ENCODE data around the gene NDUFV2.

Gene NDUFV2

DNA sequence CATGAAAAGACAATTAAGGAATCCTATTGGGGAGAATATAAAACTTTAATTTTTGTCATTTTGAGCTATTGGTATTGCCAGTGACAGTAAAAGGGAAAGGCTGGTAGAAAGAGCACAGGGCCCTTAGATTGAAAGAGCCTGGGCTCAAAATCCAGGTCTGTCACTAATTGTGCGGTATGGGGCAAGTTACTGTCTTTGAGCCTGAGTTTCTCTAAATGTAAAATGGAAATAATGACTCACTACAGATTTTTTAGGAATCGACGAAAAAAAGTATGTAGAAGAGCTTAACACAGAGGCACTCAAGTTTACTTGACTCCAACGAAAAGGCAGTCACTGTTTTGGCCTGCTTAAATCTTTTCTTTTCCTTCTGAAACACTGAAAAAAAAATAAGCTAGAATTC lies 7.0 kb downstream of the NDUFV2 start:
- no peaks in the 10 kb centered on the region for H3K27me3 ChIP-seq (ENCODE audit: control insufficient read depth in 2 of 2, insufficient read depth in 2 of 2, low read length in 2 of 2)
- peak overlapping the region in 1 of 2 donors; percentile 19 for H3K27ac ChIP-seq (ENCODE audit: low read depth in 2 of 2, low read length in 2 of 2)
- H3K4me1 ChIP-seq (ENCODE audit: control insufficient read depth in 2 of 2, insufficient read depth in 2 of 2, low read length in 2 of 2) = peaks cover 51 to 52% of the 10 kb centered on the region in 2 donors
- no peak overlapping the region for H3K9ac ChIP-seq (ENCODE audit: low read depth in 1 of 2, low read length in 2 of 2)
- peak overlapping the region in 1 of 2 donors; percentile 8 for H3K4me3 ChIP-seq (ENCODE audit: low read length in 2 of 2)
- H3K9me3 ChIP-seq (ENCODE audit: control insufficient read depth in 2 of 2, low read length in 2 of 2) = no peaks in the 10 kb centered on the region
- no peaks in the 10 kb centered on the region for H3K36me3 ChIP-seq (ENCODE audit: control insufficient read depth in 2 of 2, insufficient read depth in 2 of 2, low read length in 2 of 2)

DNA sequence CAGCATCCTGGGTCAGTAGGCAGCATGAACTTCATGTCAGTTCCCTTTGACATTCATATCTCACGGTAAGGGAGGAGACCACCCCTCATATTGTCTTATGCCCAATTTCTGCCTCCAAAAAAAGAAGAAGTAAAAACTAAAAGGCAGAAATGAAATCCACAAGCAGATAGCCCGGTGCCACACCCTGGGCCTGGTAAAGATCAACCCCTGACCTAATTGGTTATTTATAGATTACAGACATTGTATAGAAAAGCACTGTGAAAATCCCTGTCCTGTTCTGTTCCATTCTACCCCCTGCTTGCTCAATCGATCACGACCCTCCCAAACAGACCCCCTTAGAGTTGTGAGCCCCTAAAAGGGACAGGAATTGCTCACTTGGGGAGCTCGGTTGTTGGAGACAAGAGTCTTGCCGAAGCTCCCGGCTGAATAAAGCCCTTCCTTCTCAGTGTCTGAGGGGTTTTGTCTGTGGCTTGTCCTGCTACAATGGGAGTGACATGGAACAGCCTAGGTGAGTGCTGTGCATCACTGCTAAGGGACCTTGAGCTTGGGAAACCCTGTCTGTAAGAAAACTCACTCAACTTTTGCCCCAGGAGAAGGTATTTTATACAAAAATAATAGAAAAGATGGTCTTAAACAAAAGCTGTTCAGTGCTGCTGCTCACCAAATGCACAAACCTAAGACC lies 11.1 kb downstream of the NDUFV2 start:
- no peaks in the 10 kb centered on the region for H3K27me3 ChIP-seq (ENCODE audit: control insufficient read depth in 2 of 2, insufficient read depth in 2 of 2, low read length in 2 of 2)
- H3K9me3 ChIP-seq (ENCODE audit: control insufficient read depth in 2 of 2, low read length in 2 of 2) = no peaks in the 10 kb centered on the region
- H3K4me3 ChIP-seq (ENCODE audit: low read length in 2 of 2) = no peak overlapping the region
- no peaks in the 10 kb centered on the region for H3K36me3 ChIP-seq (ENCODE audit: control insufficient read depth in 2 of 2, insufficient read depth in 2 of 2, low read length in 2 of 2)
- peaks cover 25 to 38% of the 10 kb centered on the region in 2 donors for H3K4me1 ChIP-seq (ENCODE audit: control insufficient read depth in 2 of 2, insufficient read depth in 2 of 2, low read length in 2 of 2)
- H3K9ac ChIP-seq (ENCODE audit: low read depth in 1 of 2, low read length in 2 of 2) = peak overlapping the region in 1 of 2 donors; percentile 9
- H3K27ac ChIP-seq (ENCODE audit: low read depth in 2 of 2, low read length in 2 of 2) = peak overlapping the region in 1 of 2 donors; percentile 35

DNA sequence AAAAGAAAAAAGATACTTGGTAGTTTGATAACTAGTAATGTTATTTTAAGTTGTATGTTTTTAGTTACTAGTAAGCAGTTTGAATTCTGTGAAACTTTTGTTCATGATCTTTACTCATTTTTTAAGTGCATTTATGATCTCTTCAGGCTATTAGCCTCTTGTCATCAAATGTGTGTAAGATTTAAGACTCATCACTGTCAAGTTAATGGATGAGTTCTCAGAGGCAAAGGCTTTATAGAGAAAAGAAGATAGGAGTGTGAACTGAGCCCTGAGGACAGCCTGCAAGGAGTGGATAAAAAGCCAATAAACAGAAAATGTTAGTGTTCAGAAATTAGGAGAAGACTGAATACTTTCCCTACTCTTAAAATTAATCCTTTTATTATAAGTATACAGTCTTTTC lies 13.5 kb downstream of the NDUFV2 start:
- Histone ChIP-seq H3K4me1 (ENCODE audit: control insufficient read depth in 2 of 2, insufficient read depth in 2 of 2, low read length in 2 of 2) (peaks cover 8 to 28% of the 10 kb centered on the region in 2 donors), H3K36me3 (ENCODE audit: control insufficient read depth in 2 of 2, insufficient read depth in 2 of 2, low read length in 2 of 2) (peaks cover 3 to 10% of the 10 kb centered on the region in 2 donors), H3K4me3 (ENCODE audit: low read length in 2 of 2) (no peak overlapping the region), H3K9ac (ENCODE audit: low read depth in 1 of 2, low read length in 2 of 2) (no peak overlapping the region), H3K27me3 (ENCODE audit: control insufficient read depth in 2 of 2, insufficient read depth in 2 of 2, low read length in 2 of 2) (no peaks in the 10 kb centered on the region), H3K27ac (ENCODE audit: low read depth in 2 of 2, low read length in 2 of 2) (peak overlapping the region in 1 of 2 donors; percentile 1), H3K9me3 (ENCODE audit: control insufficient read depth in 2 of 2, low read length in 2 of 2) (no peaks in the 10 kb centered on the region)

DNA sequence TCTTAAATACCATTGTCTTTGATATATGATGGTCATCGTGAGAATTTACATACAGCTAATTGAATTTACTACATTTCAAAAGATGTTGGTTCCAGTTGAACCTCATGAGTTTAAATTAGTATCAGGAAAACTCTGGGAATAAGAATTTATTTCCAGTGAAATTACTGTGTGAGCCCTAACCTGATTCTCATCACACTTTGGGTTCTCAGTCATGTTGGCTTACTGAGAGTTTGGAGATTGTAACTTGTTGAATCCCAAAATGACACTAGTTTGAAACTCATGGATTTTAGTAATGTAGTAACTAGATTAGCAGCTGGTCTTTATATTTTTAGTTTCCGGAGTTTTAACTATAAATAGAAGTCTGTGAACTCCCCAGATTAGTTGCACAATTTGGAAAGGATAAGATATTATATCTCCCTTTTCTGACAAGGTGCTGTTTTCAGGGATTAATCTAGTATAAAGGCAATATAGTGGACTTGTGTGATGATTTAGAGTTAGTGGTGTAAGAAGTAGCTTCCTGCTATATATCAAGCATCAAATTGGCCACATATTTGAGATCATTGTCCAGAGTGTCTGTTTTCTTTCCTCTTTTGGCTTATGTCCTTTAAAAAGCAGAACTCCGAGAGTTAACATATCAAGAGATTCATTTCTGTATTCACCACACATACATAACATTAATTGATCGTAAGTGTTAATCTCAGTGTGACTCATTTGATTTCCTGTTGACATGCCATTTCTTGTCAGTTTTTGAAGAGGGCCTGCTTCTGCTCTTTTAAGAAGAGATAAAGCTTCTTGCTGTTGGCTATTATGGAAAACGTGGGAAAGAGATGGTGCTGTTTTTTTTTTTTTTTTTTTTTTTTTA lies 15.7 kb downstream of the NDUFV2 start:
- H3K27ac ChIP-seq (ENCODE audit: low read depth in 2 of 2, low read length in 2 of 2) = peak overlapping the region; percentile 69 to 81

DNA sequence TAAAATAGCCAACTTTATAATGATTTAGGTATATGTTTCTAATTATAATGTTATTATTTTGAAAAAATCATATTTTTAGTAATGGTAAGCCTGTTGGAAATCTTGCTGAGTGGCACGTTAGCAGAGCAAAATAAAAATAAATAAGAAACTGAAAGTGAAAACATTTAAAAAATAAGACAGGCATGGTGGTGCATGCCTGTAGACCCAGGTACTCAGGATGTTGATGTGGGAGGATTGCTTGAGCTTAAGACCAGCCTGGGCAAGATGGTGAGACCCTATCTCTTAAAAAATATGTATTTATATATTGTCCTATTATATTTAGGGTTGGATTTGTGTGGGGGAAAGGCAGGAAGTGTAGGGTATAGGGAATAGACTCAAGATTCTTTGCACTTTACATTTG lies 18.3 kb downstream of the NDUFV2 start:
- H3K27ac ChIP-seq (ENCODE audit: low read depth in 2 of 2, low read length in 2 of 2) = no peak overlapping the region
- H3K4me1 ChIP-seq (ENCODE audit: control insufficient read depth in 2 of 2, insufficient read depth in 2 of 2, low read length in 2 of 2) = peaks cover 4 to 17% of the 10 kb centered on the region in 2 donors
- no peaks in the 10 kb centered on the region for H3K9me3 ChIP-seq (ENCODE audit: control insufficient read depth in 2 of 2, low read length in 2 of 2)
- H3K9ac ChIP-seq (ENCODE audit: low read depth in 1 of 2, low read length in 2 of 2) = no peak overlapping the region
- H3K27me3 ChIP-seq (ENCODE audit: control insufficient read depth in 2 of 2, insufficient read depth in 2 of 2, low read length in 2 of 2) = no peaks in the 10 kb centered on the region
- no peak overlapping the region for H3K4me3 ChIP-seq (ENCODE audit: low read length in 2 of 2)
- peaks cover 16 to 37% of the 10 kb centered on the region in 2 donors for H3K36me3 ChIP-seq (ENCODE audit: control insufficient read depth in 2 of 2, insufficient read depth in 2 of 2, low read length in 2 of 2)

More for the DNA sequence above, 15.7 kb downstream of the NDUFV2 start:
- Histone ChIP-seq H3K4me3 (ENCODE audit: low read length in 2 of 2) (no peak overlapping the region), H3K36me3 (ENCODE audit: control insufficient read depth in 2 of 2, insufficient read depth in 2 of 2, low read length in 2 of 2) (peaks cover 9 to 23% of the 10 kb centered on the region in 2 donors), H3K4me1 (ENCODE audit: control insufficient read depth in 2 of 2, insufficient read depth in 2 of 2, low read length in 2 of 2) (peaks cover 4 to 23% of the 10 kb centered on the region in 2 donors), H3K9me3 (ENCODE audit: control insufficient read depth in 2 of 2, low read length in 2 of 2) (no peaks in the 10 kb centered on the region), H3K27me3 (ENCODE audit: control insufficient read depth in 2 of 2, insufficient read depth in 2 of 2, low read length in 2 of 2) (no peaks in the 10 kb centered on the region), H3K9ac (ENCODE audit: low read depth in 1 of 2, low read length in 2 of 2) (no peak overlapping the region)

DNA sequence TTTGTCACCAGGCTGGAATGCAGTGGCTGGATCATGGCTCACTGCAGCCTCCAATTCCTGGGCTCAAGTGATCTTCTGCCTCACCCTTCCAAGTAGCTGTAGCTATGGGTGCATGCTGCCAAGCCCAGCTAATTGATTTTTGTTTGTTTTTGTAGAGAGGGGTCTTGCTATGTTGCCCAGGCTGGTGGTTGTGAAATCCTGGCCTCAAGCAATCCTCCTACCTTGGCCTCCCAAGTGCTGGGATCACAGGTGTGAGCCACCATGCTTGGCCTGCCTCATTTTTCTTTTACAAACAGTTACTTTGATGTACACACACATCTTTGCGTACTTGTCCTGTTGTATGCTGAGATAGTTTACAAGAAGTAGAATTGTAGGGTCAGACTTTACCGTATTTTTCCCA lies 21.0 kb downstream of the NDUFV2 start:
- H3K9me3 ChIP-seq (ENCODE audit: control insufficient read depth in 2 of 2, low read length in 2 of 2) = no peaks in the 10 kb centered on the region
- no peak overlapping the region for H3K4me3 ChIP-seq (ENCODE audit: low read length in 2 of 2)
- H3K9ac ChIP-seq (ENCODE audit: low read depth in 1 of 2, low read length in 2 of 2) = no peak overlapping the region
- no peak overlapping the region for H3K27ac ChIP-seq (ENCODE audit: low read depth in 2 of 2, low read length in 2 of 2)
- no peaks in the 10 kb centered on the region for H3K27me3 ChIP-seq (ENCODE audit: control insufficient read depth in 2 of 2, insufficient read depth in 2 of 2, low read length in 2 of 2)
- peaks cover 0 to under 1% of the 10 kb centered on the region in 2 donors for H3K4me1 ChIP-seq (ENCODE audit: control insufficient read depth in 2 of 2, insufficient read depth in 2 of 2, low read length in 2 of 2)
- H3K36me3 ChIP-seq (ENCODE audit: control insufficient read depth in 2 of 2, insufficient read depth in 2 of 2, low read length in 2 of 2) = peaks cover 37 to 61% of the 10 kb centered on the region in 2 donors

DNA sequence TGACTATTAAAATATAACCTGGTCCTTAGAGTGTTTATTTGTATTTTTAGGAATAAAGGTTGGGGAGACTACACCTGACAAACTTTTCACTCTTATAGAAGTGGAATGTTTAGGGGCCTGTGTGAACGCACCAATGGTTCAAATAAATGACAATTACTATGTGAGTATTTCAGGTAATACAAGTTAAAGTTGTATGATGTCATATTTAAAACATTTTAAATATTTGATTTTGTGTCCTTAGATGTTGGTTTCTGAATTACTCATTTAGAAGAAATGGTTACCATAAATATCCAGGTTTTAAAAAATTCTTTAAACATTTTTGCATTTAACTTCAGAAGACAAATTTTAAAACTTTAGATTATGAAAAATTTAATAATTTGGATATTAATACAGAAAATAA lies 22.3 kb downstream of the NDUFV2 start:
- Histone ChIP-seq H3K36me3 (ENCODE audit: control insufficient read depth in 2 of 2, insufficient read depth in 2 of 2, low read length in 2 of 2) (peaks cover 43 to 67% of the 10 kb centered on the region in 2 donors), H3K4me3 (ENCODE audit: low read length in 2 of 2) (no peak overlapping the region), H3K9me3 (ENCODE audit: control insufficient read depth in 2 of 2, low read length in 2 of 2) (no peaks in the 10 kb centered on the region), H3K4me1 (ENCODE audit: control insufficient read depth in 2 of 2, insufficient read depth in 2 of 2, low read length in 2 of 2) (no peaks in the 10 kb centered on the region), H3K27ac (ENCODE audit: low read depth in 2 of 2, low read length in 2 of 2) (no peak overlapping the region), H3K27me3 (ENCODE audit: control insufficient read depth in 2 of 2, insufficient read depth in 2 of 2, low read length in 2 of 2) (no peaks in the 10 kb centered on the region), H3K9ac (ENCODE audit: low read depth in 1 of 2, low read length in 2 of 2) (no peak overlapping the region)

DNA sequence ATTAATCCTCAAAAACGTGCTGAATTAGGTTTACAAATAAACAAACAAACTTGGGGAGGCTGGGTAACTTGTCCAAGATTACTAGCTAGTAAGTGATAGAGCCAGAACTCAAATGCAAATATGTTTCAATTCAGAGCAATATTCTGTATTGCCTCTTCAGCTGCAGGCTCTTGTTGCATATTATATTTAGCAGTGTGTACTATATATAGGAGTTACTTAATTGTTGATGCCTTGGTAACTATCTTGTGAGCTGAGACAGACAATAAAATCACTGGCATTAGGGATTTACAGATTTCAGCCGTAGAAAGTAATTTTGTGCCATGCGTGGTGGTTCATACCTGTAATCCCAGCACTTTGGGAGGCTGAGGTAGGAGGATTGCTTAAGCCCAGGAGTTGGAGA lies 23.8 kb downstream of the NDUFV2 start:
- Histone ChIP-seq H3K4me1 (ENCODE audit: control insufficient read depth in 2 of 2, insufficient read depth in 2 of 2, low read length in 2 of 2) (no peaks in the 10 kb centered on the region), H3K27me3 (ENCODE audit: control insufficient read depth in 2 of 2, insufficient read depth in 2 of 2, low read length in 2 of 2) (no peaks in the 10 kb centered on the region), H3K4me3 (ENCODE audit: low read length in 2 of 2) (no peak overlapping the region), H3K36me3 (ENCODE audit: control insufficient read depth in 2 of 2, insufficient read depth in 2 of 2, low read length in 2 of 2) (peaks cover 43 to 58% of the 10 kb centered on the region in 2 donors), H3K9ac (ENCODE audit: low read depth in 1 of 2, low read length in 2 of 2) (no peak overlapping the region), H3K27ac (ENCODE audit: low read depth in 2 of 2, low read length in 2 of 2) (no peak overlapping the region), H3K9me3 (ENCODE audit: control insufficient read depth in 2 of 2, low read length in 2 of 2) (no peaks in the 10 kb centered on the region)

DNA sequence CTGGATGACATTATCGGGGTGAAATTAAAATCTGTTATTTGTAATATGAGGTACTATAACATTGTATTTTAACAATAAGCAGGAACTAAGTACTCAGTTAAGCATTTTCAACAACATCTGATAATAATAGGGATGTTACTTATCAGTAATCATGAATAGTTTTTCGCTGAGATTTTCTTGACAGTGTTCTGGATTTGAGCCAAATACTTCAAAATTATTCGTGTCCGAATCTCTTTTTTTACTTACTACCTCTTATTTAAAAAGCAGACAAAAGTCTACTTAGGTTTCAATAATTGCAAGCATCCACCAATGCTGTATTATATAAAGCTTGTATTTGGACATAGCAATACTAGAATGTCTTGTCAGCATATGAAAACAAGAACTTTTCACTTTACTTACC lies 27.7 kb downstream of the NDUFV2 start:
- Histone ChIP-seq H3K4me3 (ENCODE audit: low read length in 2 of 2) (no peak overlapping the region), H3K36me3 (ENCODE audit: control insufficient read depth in 2 of 2, insufficient read depth in 2 of 2, low read length in 2 of 2) (peaks cover 44 to 54% of the 10 kb centered on the region in 2 donors), H3K27ac (ENCODE audit: low read depth in 2 of 2, low read length in 2 of 2) (no peak overlapping the region), H3K9ac (ENCODE audit: low read depth in 1 of 2, low read length in 2 of 2) (no peak overlapping the region), H3K27me3 (ENCODE audit: control insufficient read depth in 2 of 2, insufficient read depth in 2 of 2, low read length in 2 of 2) (no peaks in the 10 kb centered on the region), H3K9me3 (ENCODE audit: control insufficient read depth in 2 of 2, low read length in 2 of 2) (no peaks in the 10 kb centered on the region), H3K4me1 (ENCODE audit: control insufficient read depth in 2 of 2, insufficient read depth in 2 of 2, low read length in 2 of 2) (peaks cover 9 to 13% of the 10 kb centered on the region in 2 donors)

DNA sequence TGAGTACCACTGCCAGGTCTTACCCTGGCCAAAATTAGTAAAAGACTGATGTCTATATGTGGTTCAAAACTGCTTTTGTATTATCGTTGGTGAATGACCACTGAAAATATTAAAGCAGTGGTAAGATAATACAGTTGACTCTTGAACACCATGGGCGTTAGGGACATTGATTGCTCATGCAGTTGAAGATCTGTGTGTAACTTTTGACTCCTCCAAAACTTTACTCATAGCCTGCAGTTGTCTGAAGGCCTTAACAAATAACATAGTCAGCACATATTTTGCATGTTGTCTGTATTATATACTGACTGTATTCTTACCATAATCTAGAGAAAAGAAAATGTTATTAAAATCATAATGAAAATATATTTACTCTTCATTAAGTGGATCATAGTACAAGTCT lies 28.3 kb downstream of the NDUFV2 start:
- Histone ChIP-seq H3K27me3 (ENCODE audit: control insufficient read depth in 2 of 2, insufficient read depth in 2 of 2, low read length in 2 of 2) (no peaks in the 10 kb centered on the region), H3K9ac (ENCODE audit: low read depth in 1 of 2, low read length in 2 of 2) (no peak overlapping the region), H3K4me1 (ENCODE audit: control insufficient read depth in 2 of 2, insufficient read depth in 2 of 2, low read length in 2 of 2) (peaks cover 15 to 19% of the 10 kb centered on the region in 2 donors), H3K4me3 (ENCODE audit: low read length in 2 of 2) (no peak overlapping the region), H3K36me3 (ENCODE audit: control insufficient read depth in 2 of 2, insufficient read depth in 2 of 2, low read length in 2 of 2) (peaks cover 40 to 51% of the 10 kb centered on the region in 2 donors), H3K9me3 (ENCODE audit: control insufficient read depth in 2 of 2, low read length in 2 of 2) (no peaks in the 10 kb centered on the region), H3K27ac (ENCODE audit: low read depth in 2 of 2, low read length in 2 of 2) (no peak overlapping the region)

All from mucosa of rectum (tissue), 2 donors.